OCI-LY1 (cell line): ENCODE data around the gene TM9SF4.

Source experiments
- CTCF ChIP-seq: fragments of 200-600 bp; sonication (generic), shearing (Covaris generic); IDR thresholded peaks from 2 replicates; pipeline ENCODE4 v1.5.1; 2017; ENCODE audit warnings: mild to moderate bottlenecking, antibody characterized with exemption, low read length, moderate library complexity, mixed read lengths
- EZH2 ChIP-seq: fragments of 200-600 bp; sonication (generic), shearing (Covaris generic); IDR thresholded peaks from 2 replicates; pipeline ENCODE4 v1.8.0; 2017; ENCODE audit warnings: borderline replicate concordance, mixed run types, mild to moderate bottlenecking, antibody characterized with exemption, low read length, moderate library complexity, mixed read lengths

DNA sequence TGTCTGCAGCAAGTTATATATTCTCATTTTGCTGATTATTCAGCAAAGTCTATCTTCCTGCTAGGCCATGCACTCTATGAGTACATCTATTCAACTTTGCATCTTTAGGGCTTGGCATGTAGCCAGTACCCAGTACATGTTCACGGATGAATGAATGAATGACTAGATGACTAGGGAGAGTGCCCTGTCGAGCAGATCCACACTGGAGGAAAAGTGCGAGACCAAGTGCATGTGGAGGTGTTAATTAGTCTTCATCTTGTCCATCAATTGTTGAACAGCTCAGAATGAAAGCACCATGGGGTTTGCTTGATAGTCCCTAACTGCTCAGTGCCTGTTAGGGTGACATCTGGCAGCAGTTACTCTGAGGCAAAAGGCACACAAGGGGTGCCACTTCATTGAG lies 30.4 kb downstream of the TM9SF4 start:
- TF ChIP-seq CTCF (no peak), EZH2 (no peak)
